ENCODE measurements around the gene TRIM28. TPM values are rescaled to one million over a fixed set of nuclear protein-coding genes. Genes with fewer than 3 reads are reported as not detected.
A peak's percentile ranks its signal among the peaks of the same experiment; 100 is the strongest.
"Not testable (repeated sequence)": the region's sequence is repeated elsewhere in the genome, so short reads cannot be mapped to it uniquely, and the experiment has no call there.

TRIM28 gene
- total and polyA plus RNA-seq, 5 donors from 2014 or later: 34.5 to 379 (median 50.2) TPM

DNA sequence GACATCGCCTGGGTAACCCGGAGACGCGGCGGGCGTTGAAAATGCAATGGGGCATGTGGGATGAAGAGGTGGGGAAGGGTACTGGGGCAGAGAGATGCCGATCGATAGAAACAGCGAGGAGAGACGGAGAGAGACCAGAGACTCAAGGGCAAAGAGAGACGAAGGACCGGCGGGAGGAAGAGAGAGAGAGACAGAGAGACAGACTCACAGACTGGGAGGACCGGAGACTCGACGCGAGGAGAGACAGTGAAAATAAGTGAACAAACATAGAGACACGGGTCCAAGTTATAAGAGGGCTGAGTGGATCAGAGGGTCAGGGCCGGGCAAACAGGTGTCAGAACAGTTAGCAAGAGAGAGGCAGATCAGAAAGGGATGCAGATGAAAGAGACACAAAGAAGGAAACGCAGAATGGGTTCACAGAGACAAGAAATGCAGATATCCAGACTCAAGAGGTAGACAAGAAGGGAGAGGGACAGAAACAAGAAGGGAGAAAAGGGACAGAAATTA lies 29.8 kb downstream of the TRIM28 start:
- no peaks in the 10 kb centered on the region for H3K9me3 Mint-ChIP-seq
- DNase-seq (no peak), ATAC-seq (ENCODE audit: low read depth in 2 of 2) (no peak)
- peaks cover 33% of the 10 kb centered on the region for H3K4me1 ChIP-seq (ENCODE audit: control insufficient read depth, insufficient read depth, low read length, poor library complexity, severe bottlenecking)
- H3K27ac Mint-ChIP-seq: peak overlapping the region; percentile 99 to 100 (median 100)
- H3K4me3 Mint-ChIP-seq: peak overlapping the region; percentile 88 to 100 (median 97)
- no peaks in the 10 kb centered on the region for H3K9me3 ChIP-seq (ENCODE audit: control insufficient read depth in 2 of 2, low read length in 2 of 2)
- H3K36me3 Mint-ChIP-seq: peaks cover 2% of the 10 kb centered on the region
- H3K27me3 ChIP-seq (ENCODE audit: control insufficient read depth, insufficient read depth, low read length): no peaks in the 10 kb centered on the region
- H3K27ac ChIP-seq (ENCODE audit: insufficient read depth, low read length, poor library complexity, severe bottlenecking): peak overlapping the region; percentile 100
- peak overlapping the region; percentile 80 for H3K4me3 ChIP-seq (ENCODE audit: low read depth, low read length)
- H3K27me3 Mint-ChIP-seq: peaks cover 10% of the 10 kb centered on the region
- H3K36me3 ChIP-seq (ENCODE audit: control insufficient read depth, insufficient read depth, low read length): no peaks in the 10 kb centered on the region
- H3K4me1 Mint-ChIP-seq: peaks cover 0 to 48% (median 28%) of the 10 kb centered on the region in 4 donors

DNA sequence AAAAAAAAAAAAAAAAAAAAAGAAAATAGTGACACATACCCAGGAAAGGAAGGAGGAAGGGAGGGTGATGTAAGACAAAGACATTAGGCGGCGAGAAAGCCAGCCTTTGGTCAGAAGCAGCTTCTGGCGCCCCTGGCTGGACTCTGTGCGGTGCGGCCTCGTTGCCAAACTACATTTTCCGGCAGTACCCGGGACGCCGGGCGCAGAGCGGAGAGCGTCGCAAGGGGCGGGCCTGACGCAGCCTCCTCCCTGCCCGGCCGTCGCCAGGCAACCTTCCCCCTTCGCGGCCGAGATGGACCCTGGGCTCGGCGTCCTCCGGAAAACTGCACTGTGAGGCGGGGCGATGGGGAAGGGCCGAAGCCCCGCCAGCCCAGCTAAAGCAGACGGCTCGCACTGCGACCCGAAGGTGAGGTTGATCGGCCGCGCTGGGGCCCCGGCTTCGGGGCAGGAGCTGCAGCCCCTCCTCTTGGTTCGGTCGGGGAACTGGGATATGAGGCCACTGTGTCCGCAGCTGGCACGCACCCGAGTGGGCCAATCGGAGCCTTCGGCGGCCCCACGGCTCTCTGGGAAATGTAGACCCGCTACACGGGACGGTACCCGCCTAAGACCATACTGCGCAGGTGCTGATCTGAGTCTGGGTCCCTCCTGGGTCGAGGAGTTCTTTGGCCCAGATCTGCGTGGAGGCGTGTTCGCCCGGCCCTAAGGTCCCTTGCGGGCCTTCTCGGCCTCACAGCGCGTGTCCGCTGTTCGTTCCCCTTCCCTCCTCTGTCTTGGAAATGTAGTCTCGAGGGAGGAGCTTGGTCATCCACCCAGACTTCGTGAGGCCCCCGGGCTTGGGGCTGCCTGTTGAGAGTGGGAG lies 31.5 kb downstream of the TRIM28 start:
- Mint-ChIP-seq H3K4me3 (peak overlapping the region; percentile 85 to 89 (median 88)), H3K9me3 (no peaks in the 10 kb centered on the region), H3K27me3 (peaks cover 10% of the 10 kb centered on the region), H3K4me1 (peaks cover 0 to 54% (median 34%) of the 10 kb centered on the region in 4 donors), H3K27ac (peak overlapping the region in 2 of 3 donors; percentile 91 to 100), H3K36me3 (no peaks in the 10 kb centered on the region)
- Histone ChIP-seq H3K4me3 (ENCODE audit: low read depth, low read length) (peak overlapping the region; percentile 75), H3K4me1 (ENCODE audit: control insufficient read depth, insufficient read depth, low read length, poor library complexity, severe bottlenecking) (peaks cover 33% of the 10 kb centered on the region), H3K36me3 (ENCODE audit: control insufficient read depth, insufficient read depth, low read length) (no peaks in the 10 kb centered on the region), H3K27ac (ENCODE audit: insufficient read depth, low read length, poor library complexity, severe bottlenecking) (peak overlapping the region; percentile 100), H3K9me3 (ENCODE audit: control insufficient read depth in 2 of 2, low read length in 2 of 2) (no peaks in the 10 kb centered on the region), H3K27me3 (ENCODE audit: control insufficient read depth, insufficient read depth, low read length) (no peaks in the 10 kb centered on the region)
- DNase-seq: peak; percentile 67 to 88 (median 75)
- peak; percentile 17 to 24 for ATAC-seq (ENCODE audit: low read depth in 2 of 2)

DNA sequence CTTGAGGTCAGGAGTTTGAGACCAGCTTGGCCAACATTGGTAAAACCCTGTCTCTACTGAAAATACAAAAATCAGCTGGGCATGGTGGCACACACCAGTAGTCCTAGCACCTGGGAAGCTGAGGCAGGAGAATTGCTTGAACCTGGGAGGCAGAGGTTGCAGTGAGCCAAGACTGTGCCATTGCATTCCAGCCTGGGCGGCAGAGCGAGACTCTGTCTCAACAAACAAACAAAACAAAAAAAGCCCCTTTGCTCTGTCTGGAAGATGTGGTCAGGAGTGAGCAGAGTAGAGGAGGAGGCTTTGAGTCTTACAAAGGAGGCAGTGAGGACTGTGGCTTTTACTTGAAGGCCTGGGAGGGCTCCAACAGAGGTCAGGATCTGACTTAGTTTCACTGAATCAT lies 33.7 kb downstream of the TRIM28 start:
- H3K36me3 ChIP-seq (ENCODE audit: control insufficient read depth, insufficient read depth, low read length); DNase-seq; H3K9me3 ChIP-seq (ENCODE audit: control insufficient read depth in 2 of 2, low read length in 2 of 2); H3K9me3 Mint-ChIP-seq; H3K27ac ChIP-seq (ENCODE audit: insufficient read depth, low read length, poor library complexity, severe bottlenecking); H3K27me3 Mint-ChIP-seq; H3K36me3 Mint-ChIP-seq; ATAC-seq (ENCODE audit: low read depth in 2 of 2); H3K27ac Mint-ChIP-seq; H3K4me3 ChIP-seq (ENCODE audit: low read depth, low read length); H3K27me3 ChIP-seq (ENCODE audit: control insufficient read depth, insufficient read depth, low read length): not testable (repeated sequence)
- Mint-ChIP-seq H3K4me3 (peak overlapping the region in 1 of 4 donors; percentile 35), H3K4me1 (peaks cover 5 to 53% (median 32%) of the 10 kb centered on the region in 4 donors)
- H3K4me1 ChIP-seq (ENCODE audit: control insufficient read depth, insufficient read depth, low read length, poor library complexity, severe bottlenecking): peaks cover 25% of the 10 kb centered on the region

DNA sequence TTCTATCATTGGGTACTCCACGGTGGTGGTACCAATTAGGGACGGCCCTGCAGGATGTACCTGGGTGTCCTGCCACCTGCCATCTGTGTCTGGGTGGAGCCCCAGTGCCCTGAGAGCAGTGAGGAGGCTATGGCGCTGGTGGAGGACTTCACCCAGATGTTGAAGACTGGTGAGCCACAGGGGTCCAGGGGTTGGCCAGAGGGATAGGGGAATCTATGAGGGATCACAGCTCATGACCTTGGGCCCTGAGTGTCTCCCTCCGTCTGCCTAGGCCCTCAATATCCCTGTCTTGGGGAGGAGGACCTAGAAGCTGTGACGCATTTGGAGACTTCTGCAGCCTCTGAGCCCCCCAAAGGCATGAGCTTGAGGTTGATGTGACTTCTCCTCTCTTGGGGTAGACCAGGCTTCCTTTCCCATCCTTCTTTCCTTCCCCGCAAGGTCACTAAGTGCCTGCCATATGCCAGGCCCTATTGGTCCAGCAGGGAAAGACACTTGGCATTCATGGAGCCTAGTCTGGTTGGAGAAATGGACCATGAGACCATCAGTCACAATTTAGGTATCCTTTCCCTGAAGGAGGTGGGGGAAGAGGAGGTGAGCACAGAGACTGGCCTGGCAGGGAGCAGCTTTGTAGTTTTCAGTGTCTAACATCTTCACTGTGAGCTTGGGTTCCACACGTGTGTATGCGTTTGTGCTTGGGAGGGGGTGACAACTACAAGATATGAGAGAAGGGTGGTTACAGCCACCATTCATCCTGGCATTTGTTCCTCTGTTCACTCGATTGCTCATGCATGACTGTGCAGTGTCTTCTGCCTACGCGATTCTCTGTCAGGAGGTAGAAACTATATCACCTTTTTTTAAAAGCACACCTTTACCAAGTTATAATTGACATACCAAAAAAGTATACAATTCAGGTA lies 34.4 kb downstream of the TRIM28 start:
- peaks cover 24% of the 10 kb centered on the region for H3K4me1 ChIP-seq (ENCODE audit: control insufficient read depth, insufficient read depth, low read length, poor library complexity, severe bottlenecking)
- peaks cover 5 to 54% (median 29%) of the 10 kb centered on the region in 4 donors for H3K4me1 Mint-ChIP-seq
- no peak for ATAC-seq (ENCODE audit: low read depth in 2 of 2)
- peak overlapping the region in 3 of 4 donors; percentile 35 to 78 (median 68) for H3K4me3 Mint-ChIP-seq
- no peak overlapping the region for H3K4me3 ChIP-seq (ENCODE audit: low read depth, low read length)
- H3K27ac Mint-ChIP-seq: peak overlapping the region; percentile 3 to 70 (median 33)
- peaks cover 5% of the 10 kb centered on the region for H3K27me3 Mint-ChIP-seq
- H3K36me3 Mint-ChIP-seq: peaks cover 12% of the 10 kb centered on the region
- H3K27me3 ChIP-seq (ENCODE audit: control insufficient read depth, insufficient read depth, low read length): no peaks in the 10 kb centered on the region
- peaks cover 0 to 2% (median 0%) of the 10 kb centered on the region in 7 donors for H3K9me3 Mint-ChIP-seq
- H3K27ac ChIP-seq (ENCODE audit: insufficient read depth, low read length, poor library complexity, severe bottlenecking): no peak overlapping the region
- no peaks in the 10 kb centered on the region for H3K9me3 ChIP-seq (ENCODE audit: control insufficient read depth in 2 of 2, low read length in 2 of 2)
- H3K36me3 ChIP-seq (ENCODE audit: control insufficient read depth, insufficient read depth, low read length): peaks cover 4% of the 10 kb centered on the region
- DNase-seq: no peak

DNA sequence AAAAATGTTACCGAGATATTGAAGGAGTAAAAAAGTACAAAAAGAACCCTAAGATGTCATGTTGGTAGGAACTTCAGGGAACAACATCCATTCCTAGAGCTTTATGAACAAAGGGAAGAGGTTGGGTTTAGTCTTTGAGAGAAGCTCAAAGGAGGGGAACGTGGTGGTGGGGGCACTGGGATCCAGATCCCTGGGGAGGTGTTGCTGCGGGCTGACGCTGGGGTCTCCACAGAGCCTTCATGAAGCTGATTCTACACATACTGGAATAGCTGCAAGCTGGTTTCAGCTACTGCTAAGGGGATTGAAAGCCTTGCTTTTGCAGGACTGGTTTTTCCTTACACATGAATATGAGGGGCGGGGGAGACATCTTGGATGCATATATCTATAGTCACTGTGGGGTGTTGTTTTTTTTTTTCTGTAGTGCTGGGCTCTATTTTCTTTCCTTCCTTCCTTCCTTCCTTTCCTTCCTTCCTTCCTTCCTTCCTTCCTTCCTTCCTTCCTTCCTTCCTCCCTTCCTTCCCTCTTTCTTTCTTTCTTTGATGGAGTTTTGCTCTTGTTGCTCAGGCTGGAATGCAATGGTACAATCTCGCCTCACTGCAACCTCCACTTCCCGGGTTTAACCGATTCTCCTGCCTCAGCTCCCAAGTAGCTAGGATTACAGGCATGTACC lies 35.7 kb downstream of the TRIM28 start:
- Histone ChIP-seq H3K36me3 (ENCODE audit: control insufficient read depth, insufficient read depth, low read length) (peaks cover 5% of the 10 kb centered on the region), H3K4me1 (ENCODE audit: control insufficient read depth, insufficient read depth, low read length, poor library complexity, severe bottlenecking) (peaks cover 13% of the 10 kb centered on the region), H3K9me3 (ENCODE audit: control insufficient read depth in 2 of 2, low read length in 2 of 2) (no peaks in the 10 kb centered on the region), H3K27me3 (ENCODE audit: control insufficient read depth, insufficient read depth, low read length) (no peaks in the 10 kb centered on the region), H3K27ac (ENCODE audit: insufficient read depth, low read length, poor library complexity, severe bottlenecking) (no peak overlapping the region), H3K4me3 (ENCODE audit: low read depth, low read length) (no peak overlapping the region)
- DNase-seq (no peak), ATAC-seq (ENCODE audit: low read depth in 2 of 2) (no peak)
- H3K9me3 Mint-ChIP-seq: peaks cover 0 to 2% (median 0%) of the 10 kb centered on the region in 7 donors
- no peaks in the 10 kb centered on the region for H3K27me3 Mint-ChIP-seq
- H3K4me3 Mint-ChIP-seq: peak overlapping the region in 2 of 4 donors; percentile 68 to 78
- peak overlapping the region in 2 of 3 donors; percentile 62 to 86 for H3K27ac Mint-ChIP-seq
- peaks cover 12% of the 10 kb centered on the region for H3K36me3 Mint-ChIP-seq
- H3K4me1 Mint-ChIP-seq: peaks cover 5 to 43% (median 20%) of the 10 kb centered on the region in 4 donors

DNA sequence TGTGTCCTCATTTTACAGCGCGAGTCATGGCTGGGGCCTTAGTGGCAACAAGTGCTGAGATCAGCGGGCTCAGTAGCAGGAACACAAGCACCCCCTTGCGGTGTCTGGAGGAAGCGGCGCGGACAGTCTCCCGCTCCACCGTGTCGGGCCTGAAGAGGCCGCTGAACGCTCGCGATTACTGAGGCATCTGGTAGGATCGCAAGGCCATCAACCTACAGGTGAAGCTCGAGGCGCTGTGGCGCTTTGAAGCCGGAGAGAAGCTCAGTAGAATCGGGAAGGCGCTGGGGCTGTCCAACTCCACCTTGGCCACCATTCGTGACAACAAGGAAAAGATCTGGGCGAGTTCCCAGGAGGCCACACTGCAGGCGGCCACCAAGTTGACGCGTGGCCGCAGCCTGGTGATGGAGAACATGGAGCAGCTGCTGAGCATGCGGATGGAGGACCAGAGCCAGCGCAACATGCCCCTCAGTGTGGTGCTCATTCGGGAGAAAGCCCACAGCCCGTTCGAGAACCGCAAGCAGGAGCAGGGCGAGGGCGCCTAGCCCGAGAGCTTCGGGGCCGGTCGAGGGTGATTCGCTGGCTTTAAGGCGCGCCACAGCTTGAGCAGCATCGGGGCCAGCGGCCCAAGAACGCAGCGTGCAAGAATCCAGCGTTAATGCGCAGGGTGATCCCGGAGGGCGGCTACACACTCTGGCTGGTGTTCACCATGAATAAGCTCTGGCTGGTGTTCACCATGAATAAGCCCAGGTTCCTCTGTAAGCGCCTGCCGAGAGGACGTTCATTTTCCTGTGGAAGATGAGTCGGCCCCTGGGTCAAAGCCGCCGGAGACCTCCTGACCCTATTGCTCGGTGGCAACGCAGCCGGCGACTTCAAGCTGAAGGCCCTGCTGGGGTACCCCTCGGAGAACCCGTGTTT lies 37.6 kb downstream of the TRIM28 start:
- peak overlapping the region in 2 of 3 donors; percentile 62 to 89 for H3K27ac Mint-ChIP-seq
- no peak overlapping the region for H3K4me3 ChIP-seq (ENCODE audit: low read depth, low read length)
- peaks cover 0 to 2% (median 0%) of the 10 kb centered on the region in 7 donors for H3K9me3 Mint-ChIP-seq
- H3K4me3 Mint-ChIP-seq: peak overlapping the region; percentile 11 to 67 (median 32)
- DNase-seq (peak; percentile 74 to 92 (median 89)), ATAC-seq (ENCODE audit: low read depth in 2 of 2) (peak; percentile 97 to 99)
- H3K27ac ChIP-seq (ENCODE audit: insufficient read depth, low read length, poor library complexity, severe bottlenecking): no peak overlapping the region
- peaks cover 3% of the 10 kb centered on the region for H3K4me1 ChIP-seq (ENCODE audit: control insufficient read depth, insufficient read depth, low read length, poor library complexity, severe bottlenecking)
- H3K36me3 ChIP-seq (ENCODE audit: control insufficient read depth, insufficient read depth, low read length): peaks cover 5% of the 10 kb centered on the region
- H3K9me3 ChIP-seq (ENCODE audit: control insufficient read depth in 2 of 2, low read length in 2 of 2): no peaks in the 10 kb centered on the region
- H3K27me3 ChIP-seq (ENCODE audit: control insufficient read depth, insufficient read depth, low read length): no peaks in the 10 kb centered on the region
- no peaks in the 10 kb centered on the region for H3K27me3 Mint-ChIP-seq
- peaks cover 12% of the 10 kb centered on the region for H3K36me3 Mint-ChIP-seq
- peaks cover 5 to 36% (median 20%) of the 10 kb centered on the region in 4 donors for H3K4me1 Mint-ChIP-seq
